Activated T-helper 1 cell treated with Interleukin-2 at 50 U/mL for 16 hours (primary cell): ENCODE data around the gene TMEM123.

Source experiments
- DNase-seq: peaks from one replicate; pipeline ENCODE4 v3.0.0-alpha.2; 2020; ENCODE audit warnings: low read depth

Gene TMEM123

DNA sequence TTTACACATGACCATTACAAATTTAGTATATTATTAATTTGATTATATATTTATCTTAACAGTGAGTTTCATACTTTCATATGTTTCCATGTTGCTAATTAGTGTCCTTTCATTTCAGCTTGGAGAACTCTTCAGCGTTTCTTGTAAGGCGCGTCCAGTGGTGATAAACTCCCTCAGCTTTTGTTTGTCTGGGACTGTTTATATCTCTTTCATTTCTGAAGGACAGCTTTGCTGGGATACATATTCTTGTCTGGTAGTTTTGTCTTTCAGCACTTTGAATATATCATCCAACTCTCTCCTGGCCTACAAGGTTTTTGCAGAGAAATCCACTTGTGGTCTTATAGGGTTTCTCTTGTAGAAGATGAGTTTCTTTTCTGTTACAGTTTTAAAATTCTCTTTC, 93.2 kb downstream of the TMEM123 start:
- DNase-seq, result no peak

DNA sequence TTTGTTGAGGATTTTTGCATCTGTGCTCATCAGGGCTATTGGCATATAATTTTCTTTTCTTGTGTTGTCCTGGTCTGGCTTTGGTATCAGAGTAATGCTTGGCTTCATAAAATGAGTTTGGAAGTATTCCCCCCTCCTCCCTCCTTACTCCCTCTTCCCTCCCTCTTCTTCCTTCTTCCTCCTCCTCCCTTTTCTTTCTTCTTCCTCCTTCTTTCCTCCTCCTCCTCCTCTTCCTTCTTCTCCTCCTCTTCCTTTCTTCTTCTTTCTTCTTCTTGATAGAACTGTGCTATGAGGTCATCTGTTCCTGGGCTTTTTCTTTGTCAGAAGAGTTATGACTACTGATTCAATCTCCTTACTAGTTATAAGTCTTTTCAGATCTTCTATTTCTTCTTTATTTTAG, 95.4 kb downstream of the TMEM123 start:
- no peak for DNase-seq

DNA sequence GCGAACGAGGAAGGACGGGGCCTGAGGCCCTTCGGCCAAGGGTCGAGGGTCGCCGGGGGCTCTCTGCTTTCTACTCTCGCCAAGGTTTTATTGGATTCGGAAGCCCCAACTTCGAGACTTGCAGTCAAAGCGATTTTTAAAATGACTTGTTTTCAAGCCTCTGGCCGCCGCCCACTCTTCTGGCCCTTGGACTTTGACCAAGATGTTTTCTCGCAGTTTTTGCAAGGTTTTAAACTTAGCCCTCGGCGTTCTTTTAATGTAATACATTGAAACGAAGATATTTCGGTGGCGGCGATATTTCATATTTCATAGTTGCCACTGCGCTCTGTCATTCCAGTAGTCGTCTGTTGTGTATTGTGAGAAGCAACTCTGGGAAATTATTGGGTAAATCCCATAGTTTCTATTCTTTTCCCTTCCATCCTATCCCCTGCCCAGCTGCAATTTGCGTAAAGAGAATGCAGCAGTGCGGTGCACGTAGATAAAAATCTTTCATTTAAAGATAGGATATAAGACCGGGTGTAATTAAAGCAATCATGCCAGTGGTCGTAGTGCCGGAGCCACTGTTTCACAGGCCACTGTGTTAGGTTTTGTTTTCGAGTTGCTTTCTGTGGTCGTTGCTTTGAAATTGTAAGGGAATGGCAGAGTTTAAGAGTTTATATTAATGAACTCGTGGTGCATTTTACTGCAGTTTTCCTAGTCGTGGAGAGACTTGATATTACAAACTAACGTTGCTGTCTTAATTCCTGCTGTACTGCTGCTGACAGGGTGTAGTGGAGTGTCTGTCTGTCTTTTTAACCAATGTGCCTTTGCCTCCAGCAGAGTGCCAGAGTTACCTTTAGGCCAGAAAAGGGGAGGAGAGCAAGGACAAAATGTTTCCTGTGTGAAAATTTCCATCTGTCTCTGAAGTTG, 104.8 kb downstream of the TMEM123 start:
- DNase-seq, result no peak

DNA sequence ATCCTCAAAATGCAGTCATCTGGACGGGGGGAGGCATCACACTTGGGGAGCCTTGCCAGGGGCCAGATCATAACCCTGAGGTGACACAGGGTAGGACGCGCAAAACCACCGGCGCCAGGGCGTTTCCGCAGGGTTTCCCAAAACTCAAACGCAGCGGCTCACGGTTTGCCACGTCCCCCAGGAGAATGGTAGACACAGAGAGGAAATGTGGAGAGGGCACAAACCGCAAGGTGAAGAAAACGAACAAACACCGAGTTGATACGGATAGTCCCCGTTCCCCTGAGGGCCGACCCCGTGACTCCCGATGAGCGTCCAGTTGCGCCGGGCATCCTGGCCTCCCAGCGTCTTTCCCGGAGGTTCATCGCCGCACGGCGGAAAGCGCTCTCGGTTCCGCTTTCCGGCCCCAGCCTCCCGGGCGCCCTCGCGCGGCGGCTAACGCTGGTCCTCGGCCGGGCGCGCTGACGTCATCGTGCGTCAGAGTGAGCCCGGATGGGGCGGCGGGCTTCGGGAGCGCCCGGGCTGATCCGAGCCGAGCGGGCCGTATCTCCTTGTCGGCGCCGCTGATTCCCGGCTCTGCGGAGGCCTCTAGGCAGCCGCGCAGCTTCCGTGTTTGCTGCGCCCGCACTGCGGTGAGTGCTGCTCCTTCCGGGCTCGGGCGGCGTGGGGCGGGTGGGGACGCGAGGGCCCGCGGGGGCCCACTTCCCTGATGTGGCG, 105.7 kb downstream of the TMEM123 start, which contains the start of gene BIRC2:
Gene BIRC2, plus strand, starts transcription at position 467 of the 714 bp plus-strand sequence. CDS start 2,641 bp downstream, outside the sequence.
- peak; percentile 90 for DNase-seq

DNA sequence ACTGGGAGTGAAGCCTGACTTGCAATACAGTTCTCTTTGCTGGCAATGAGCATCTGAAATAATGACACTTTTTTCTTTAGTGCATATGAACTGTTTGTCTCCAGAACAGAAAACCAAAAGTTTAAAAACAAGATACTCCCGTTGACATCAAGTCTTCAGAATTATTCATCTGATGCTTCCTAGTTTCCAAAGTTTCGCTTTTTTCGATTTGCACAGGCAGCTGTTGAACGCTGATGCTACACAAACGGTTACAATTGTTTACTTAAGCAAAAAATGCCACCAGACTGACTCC, 106.2 kb downstream of the TMEM123 start:
- no peak for DNase-seq
